Suprapubic skin (tissue), 4 donors: ENCODE data around the gene TCERG1L. TPM values are rescaled to one million over a fixed set of nuclear protein-coding genes. Genes with fewer than 3 reads are reported as not detected.

Experiments
- DNase-seq, 2 donors: peaks; one replicate each; pipeline ENCODE4 v3.0.0-alpha.2; 2019; ENCODE audit warnings: low spot score in 2 of 2
- H3K27ac ChIP-seq: fragments of 200-600 bp; sonication (generic); one replicate; pipeline ENCODE4 v1.5.1; 2019
- H3K27me3 ChIP-seq: fragments of 200-600 bp; sonication (generic); one replicate; pipeline ENCODE4 v1.5.1; 2019
- H3K36me3 ChIP-seq: fragments of 200-600 bp; sonication (generic); one replicate; pipeline ENCODE4 v1.5.1; 2019
- H3K4me1 ChIP-seq: fragments of 200-600 bp; sonication (generic); one replicate; pipeline ENCODE4 v1.5.1; 2019
- H3K4me3 ChIP-seq: fragments of 200-600 bp; sonication (generic); one replicate; pipeline ENCODE4 v1.5.1; 2019; ENCODE audit warnings: mild to moderate bottlenecking
- H3K9me3 ChIP-seq: fragments of 200-600 bp; sonication (generic); one replicate; pipeline ENCODE4 v1.5.1; 2019
- CTCF ChIP-seq, 2 donors: fragments of 200-600 bp in 1 of 2; fragments of 450-650 bp in 1 of 2; sonication (generic) in 1 of 2; IDR thresholded peaks; one replicate each; pipeline ENCODE4 v1.5.1; 2016 to 2019; ENCODE audit warnings: antibody characterized with exemption in 2 of 2, mild to moderate bottlenecking in 1 of 2, moderate library complexity in 1 of 2
- EP300 ChIP-seq: sonication (generic); formaldehyde crosslinking; IDR thresholded peaks from one replicate; pipeline ENCODE4 v1.6.1; 2017; ENCODE audit warnings: antibody characterized with exemption
- POLR2A ChIP-seq, 2 donors: fragments of 450-650 bp; IDR thresholded peaks; one replicate each; pipeline ENCODE4 v1.6.1; 2017; ENCODE audit warnings: antibody characterized with exemption in 2 of 2, mild to moderate bottlenecking in 2 of 2, moderate library complexity in 2 of 2
- POLR2AphosphoS5 ChIP-seq, 3 donors: sonication (generic); formaldehyde crosslinking; IDR thresholded peaks; one replicate each; pipeline ENCODE4 v1.6.1; 2017; ENCODE audit warnings: antibody characterized with exemption in 3 of 3
- WGBS: methylation state at CpG from one replicate; pipeline ENCODE4 v1.1.5; 2018; 5-methylcytosine and 5-hydroxymethylcytosine counted together
- total RNA-seq, 4 donors: library from RNA; depleted of rRNA; stranded (reverse); fragments of >200 nt; gene quantifications; one replicate each; pipeline ENCODE4 v1.1.0, GENCODE V29; 2016

TCERG1L gene
- total RNA-seq, 4 donors from 2014 or later: 0.32 to 1.0 (median 0.51) TPM

DNA sequence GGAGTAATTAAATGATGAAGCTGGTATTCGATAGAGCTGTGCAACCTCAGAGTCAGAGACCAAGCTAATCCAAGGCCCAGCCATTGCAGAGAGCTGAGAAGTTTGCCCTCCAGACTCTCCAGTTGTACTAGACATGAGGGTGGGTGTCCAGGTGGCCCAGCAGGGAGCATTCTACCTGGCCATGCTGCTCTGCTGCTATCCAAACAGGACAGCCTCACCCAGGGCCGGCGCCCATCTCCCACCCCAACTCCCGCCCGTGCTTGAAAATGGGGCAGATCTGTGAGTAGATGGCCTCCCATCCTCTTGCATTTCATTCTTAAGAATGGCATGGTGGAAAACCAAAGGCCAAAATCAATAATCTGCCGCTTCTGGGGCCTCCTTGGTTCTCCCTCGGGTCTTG, 124.2 kb downstream of the TCERG1L start:
- Histone ChIP-seq H3K36me3 (no peaks in the 10 kb centered on the region), H3K9me3 (no peaks in the 10 kb centered on the region), H3K27ac (no peak overlapping the region), H3K4me1 (no peaks in the 10 kb centered on the region), H3K27me3 (no peaks in the 10 kb centered on the region), H3K4me3 (no peak overlapping the region)
- TF ChIP-seq EP300 (no peak), CTCF (IDR thresholded peaks at IDR 0.05) (no peak), POLR2A (IDR thresholded peaks at IDR 0.05) (no peak), POLR2AphosphoS5 (IDR thresholded peaks at IDR 0.05) (no peak)
- DNase-seq: peak in 1 of 2 donors; percentile 53
- WGBS: 50% methylated on average over 3 of the region's 7 CpGs

- no peaks in the 10 kb centered on the region for H3K36me3 ChIP-seq
- H3K9me3 ChIP-seq: no peaks in the 10 kb centered on the region
- no peak for TF ChIP-seq CTCF (IDR thresholded peaks at IDR 0.05)
- TF ChIP-seq EP300: no peak
- TF ChIP-seq POLR2A (IDR thresholded peaks at IDR 0.05): no peak
- no peak for TF ChIP-seq POLR2AphosphoS5 (IDR thresholded peaks at IDR 0.05)
- 89% methylated on average over 12 of the region's 12 CpGs for WGBS
- H3K27ac ChIP-seq: no peak overlapping the region
- H3K4me3 ChIP-seq: no peak overlapping the region
- H3K27me3 ChIP-seq: no peaks in the 10 kb centered on the region
- DNase-seq: peak in 1 of 2 donors; percentile 23
- H3K4me1 ChIP-seq: no peaks in the 10 kb centered on the region
Observed at GRCh38 chr10:131186547-131187253, 124.8 kb downstream of the TCERG1L start.

DNA sequence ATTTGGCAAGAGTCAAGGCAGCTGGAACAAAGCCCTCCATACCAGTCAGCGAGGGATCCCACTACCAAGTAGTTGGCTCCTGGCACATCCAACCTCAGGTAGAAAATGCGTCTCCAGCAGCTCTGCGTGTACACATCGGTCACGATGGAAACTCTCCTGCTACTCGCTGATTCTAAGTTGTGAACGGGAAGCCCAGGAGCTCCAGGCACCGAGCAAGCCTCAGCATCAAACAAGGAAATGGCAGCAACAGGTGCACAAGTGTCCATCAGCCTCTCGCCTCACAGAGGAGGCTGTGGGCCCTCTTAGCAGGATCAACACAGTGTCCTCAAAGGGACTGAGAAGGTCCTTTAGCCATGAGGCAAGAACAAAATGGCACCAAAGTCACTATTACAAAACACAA, 127.0 kb downstream of the TCERG1L start:
- no peak overlapping the region for H3K4me3 ChIP-seq
- H3K9me3 ChIP-seq: no peaks in the 10 kb centered on the region
- H3K4me1 ChIP-seq: no peaks in the 10 kb centered on the region
- peaks cover 10% of the 10 kb centered on the region for H3K27me3 ChIP-seq
- peak in 1 of 2 donors; percentile 45 for DNase-seq
- WGBS: 86% methylated on average over 9 of the region's 9 CpGs
- no peak overlapping the region for H3K27ac ChIP-seq
- TF ChIP-seq POLR2A (IDR thresholded peaks at IDR 0.05) (no peak), EP300 (no peak), POLR2AphosphoS5 (IDR thresholded peaks at IDR 0.05) (no peak), CTCF (IDR thresholded peaks at IDR 0.05) (no peak)
- H3K36me3 ChIP-seq: no peaks in the 10 kb centered on the region

DNA sequence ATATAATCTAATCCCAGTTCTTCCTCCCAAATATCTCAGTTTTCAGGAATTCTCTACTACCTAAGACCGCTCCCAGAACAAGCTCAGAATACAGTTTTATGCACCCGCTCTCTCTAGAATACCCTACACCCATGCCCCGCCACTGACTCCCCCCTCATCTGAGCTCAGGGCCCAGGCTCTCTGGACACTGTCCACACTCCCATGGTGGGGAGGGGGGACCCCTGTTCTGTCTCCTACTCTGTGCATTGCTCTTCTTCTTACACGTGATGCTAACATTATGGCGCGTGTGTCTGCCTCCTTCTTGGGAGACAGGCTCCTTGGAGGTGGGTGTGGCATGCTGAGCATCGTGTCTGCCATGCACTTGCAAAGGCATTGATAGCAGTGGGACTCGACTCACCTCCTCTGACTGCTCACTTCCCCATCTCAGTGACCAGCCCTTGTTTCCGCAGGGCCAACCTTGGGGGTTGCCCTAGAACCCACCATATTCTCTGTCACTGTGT, 127.9 kb downstream of the TCERG1L start:
- Histone ChIP-seq H3K9me3 (no peaks in the 10 kb centered on the region), H3K4me3 (no peak overlapping the region), H3K4me1 (no peaks in the 10 kb centered on the region), H3K36me3 (no peaks in the 10 kb centered on the region), H3K27ac (no peak overlapping the region), H3K27me3 (peaks cover 13% of the 10 kb centered on the region)
- peak in 1 of 2 donors; percentile 70 for DNase-seq
- WGBS: 93% methylated on average over 9 of the region's 9 CpGs
- TF ChIP-seq CTCF (IDR thresholded peaks at IDR 0.05): no peak
- TF ChIP-seq EP300: no peak
- no peak for TF ChIP-seq POLR2AphosphoS5 (IDR thresholded peaks at IDR 0.05)
- TF ChIP-seq POLR2A (IDR thresholded peaks at IDR 0.05): no peak

GRCh38 chr10:131181456-131181855, 130.1 kb downstream of the TCERG1L start:
- H3K27ac ChIP-seq: no peak overlapping the region
- DNase-seq: peak in 1 of 2 donors; percentile 69
- H3K9me3 ChIP-seq: no peaks in the 10 kb centered on the region
- 74% methylated on average over 8 of the region's 8 CpGs for WGBS
- TF ChIP-seq POLR2A (IDR thresholded peaks at IDR 0.05): no peak
- TF ChIP-seq EP300: no peak
- no peak for TF ChIP-seq POLR2AphosphoS5 (IDR thresholded peaks at IDR 0.05)
- TF ChIP-seq CTCF (IDR thresholded peaks at IDR 0.05): no peak
- peaks cover 9% of the 10 kb centered on the region for H3K4me1 ChIP-seq
- peaks cover 19% of the 10 kb centered on the region for H3K27me3 ChIP-seq
- H3K4me3 ChIP-seq: no peak overlapping the region
- H3K36me3 ChIP-seq: no peaks in the 10 kb centered on the region
